K562 (cell line): ENCODE data around the gene FAM83E. TPM values are rescaled to one million over a fixed set of nuclear protein-coding genes. Genes with fewer than 3 reads are reported as not detected.

ENCODE experiments used
- BDP1 ChIP-seq: IDR thresholded peaks from 3 replicates; pipeline ENCODE4 v1.6.1; 2011; ENCODE audit not compliant: insufficient read length, insufficient read depth
- CHD4 ChIP-seq: fragments of 200-600 bp; sonication (generic); IDR thresholded peaks from 3 replicates; pipeline ENCODE4 v1.6.1; 2012; ENCODE audit warnings: low read depth, mild to moderate bottlenecking, mixed read lengths, low read length, inconsistent platforms; ENCODE audit not compliant: insufficient read depth, insufficient replicate concordance, poor library complexity, severe bottlenecking
- FOXJ3 ChIP-seq: sonication (generic); formaldehyde crosslinking; IDR thresholded peaks from 2 replicates; pipeline ENCODE4 v1.4.0; 2020; ENCODE audit warnings: mild to moderate bottlenecking, missing genetic modification reagents
- IRF2 ChIP-seq: sonication (generic); formaldehyde crosslinking; IDR thresholded peaks from 2 replicates; pipeline ENCODE4 v1.8.1; 2022; ENCODE audit warnings: mild to moderate bottlenecking, missing genetic modification reagents
- MAZ ChIP-seq, 2 experiments: fragments of 450-650 bp in 1 of 2; sonication (generic) in 1 of 2; formaldehyde crosslinking; IDR thresholded peaks in 1 of 2; conservative IDR thresholded peaks in 1 of 2; 2 replicates each; pipeline versions ENCODE4 v1.4.0 to v1.5.0; 2020; ENCODE audit warnings: mild to moderate bottlenecking in 1 of 2, missing genetic modification reagents in 1 of 2
- MYNN ChIP-seq, 2 experiments: sonication (generic); formaldehyde crosslinking in 1 of 2; IDR thresholded peaks; 2 replicates each; pipeline versions ENCODE4 v1.5.0 to v1.6.1; 2016 to 2020; ENCODE audit warnings: antibody characterized with exemption in 1 of 2, missing genetic modification reagents in 1 of 2
- NFRKB ChIP-seq: fragments of 450-650 bp; IDR thresholded peaks from 2 replicates; pipeline ENCODE4 v1.6.1; 2016; ENCODE audit warnings: low read depth
- RBFOX2 ChIP-seq: fragments of 200-400 bp; formaldehyde crosslinking; IDR thresholded peaks from 2 replicates; pipeline ENCODE4 v1.6.1; 2017; ENCODE audit warnings: low read depth, mild to moderate bottlenecking, low read length, moderate library complexity
- RBM25 ChIP-seq: fragments of 200-400 bp; formaldehyde crosslinking; IDR thresholded peaks from 2 replicates; pipeline ENCODE4 v1.6.1; 2018; ENCODE audit warnings: low read length, low read depth, moderate library complexity; ENCODE audit not compliant: severe bottlenecking
- TCF7L2 ChIP-seq: fragments of 150-350 bp; IDR thresholded peaks from 2 replicates; pipeline ENCODE4 v1.6.1; 2016; ENCODE audit warnings: low read depth, mild to moderate bottlenecking, low read length, moderate library complexity
- TFAM ChIP-seq: fragments of 250-450 bp; sonication (Bioruptor Pico); conservative IDR thresholded peaks from 2 replicates; pipeline ENCODE4 v1.5.0; 2021; ENCODE audit warnings: mild to moderate bottlenecking, moderate library complexity
- TOE1 ChIP-seq, 2 experiments: fragments of 450-650 bp in 1 of 2; sonication (generic) in 1 of 2; formaldehyde crosslinking in 1 of 2; IDR thresholded peaks; 2 replicates each; pipeline versions ENCODE4 v1.7.1 to v1.8.0; 2016 to 2022; ENCODE audit warnings: borderline replicate concordance in 2 of 2, mild to moderate bottlenecking in 2 of 2, antibody characterized with exemption in 1 of 2, inconsistent platforms in 1 of 2, low read depth in 1 of 2, missing genetic modification reagents in 1 of 2, moderate library complexity in 1 of 2
- YBX1 ChIP-seq: fragments of 450-650 bp; IDR thresholded peaks from 2 replicates; pipeline ENCODE4 v1.7.1; 2016; ENCODE audit warnings: mild to moderate bottlenecking
- ZNF121 ChIP-seq: sonication (generic); formaldehyde crosslinking; conservative IDR thresholded peaks from 2 replicates; pipeline ENCODE4 v1.8.0; 2022; ENCODE audit warnings: missing genetic modification reagents
- ZNF212 ChIP-seq: fragments of 450-650 bp; formaldehyde crosslinking; IDR thresholded peaks from 2 replicates; pipeline ENCODE4 v1.4.0; 2020; ENCODE audit warnings: mild to moderate bottlenecking
- ZNF57 ChIP-seq: fragments of 450-650 bp; formaldehyde crosslinking; IDR thresholded peaks from 2 replicates; pipeline ENCODE4 v1.4.0; 2020; ENCODE audit warnings: mild to moderate bottlenecking, moderate library complexity
- polyA plus RNA-seq, 8 experiments: library from polyadenylated mRNA; depleted of rRNA in 4 of 8; stranded (reverse) in 5 of 8; unstranded in 3 of 8; fragments of >200 nt; fragmentation: Nextera tagmentation in 2 of 8; fragmentation: Illumina TruSeq in 1 of 8; extraction: Ambion mirVana in 2 of 8; extraction: Trizol in 1 of 8; gene quantifications; 2 replicates each; pipeline versions ENCODE4 v1.2.1 to v1.2.3, GENCODE V29; 2011 to 2014; ENCODE audit warnings: inconsistent platforms in 1 of 8, missing spikeins in 1 of 8
- total RNA-seq, 7 experiments: library from RNA; depleted of rRNA in 6 of 7; stranded (reverse); fragments of >200 nt in 6 of 7; fragmentation: Illumina TruSeq in 2 of 7; extraction: Trizol in 2 of 7; gene quantifications; 2 replicates each; pipeline versions ENCODE4 v1.2.1 to v1.2.3, GENCODE V29; 2011 to 2021; ENCODE audit warnings: low replicate concordance in 1 of 7
- TF ChIP-seq, protein P1 (sequence below): fragments of 450-650 bp; IDR thresholded peaks from 2 replicates; pipeline ENCODE4 v1.6.1; 2016; ENCODE audit warnings: borderline replicate concordance
- TF ChIP-seq, protein P2 (sequence below): IDR thresholded peaks from 3 replicates; pipeline ENCODE4 v1.6.1; 2011; ENCODE audit warnings: borderline replicate concordance, mild to moderate bottlenecking, moderate library complexity; ENCODE audit not compliant: insufficient read length; ENCODE audit errors: extremely low read depth
- TF ChIP-seq, protein P3 (sequence below): sonication (generic); formaldehyde crosslinking; IDR thresholded peaks from 2 replicates; pipeline ENCODE4 v1.8.1; 2023; ENCODE audit warnings: mild to moderate bottlenecking, missing genetic modification reagents
- TF ChIP-seq, protein P4 (sequence below): IDR thresholded peaks from 2 replicates; pipeline ENCODE4 v1.6.1; 2016; ENCODE audit warnings: missing genetic modification characterization, missing compliant biosample characterization

The FAM83E gene
- total and polyA plus RNA-seq, 9 of the 15 experiments (the other 6 are each of a cell fraction or from before 2014, with no cell fraction given) = 0.15 to 0.87 (median 0.29) TPM; not detected in 4

DNA sequence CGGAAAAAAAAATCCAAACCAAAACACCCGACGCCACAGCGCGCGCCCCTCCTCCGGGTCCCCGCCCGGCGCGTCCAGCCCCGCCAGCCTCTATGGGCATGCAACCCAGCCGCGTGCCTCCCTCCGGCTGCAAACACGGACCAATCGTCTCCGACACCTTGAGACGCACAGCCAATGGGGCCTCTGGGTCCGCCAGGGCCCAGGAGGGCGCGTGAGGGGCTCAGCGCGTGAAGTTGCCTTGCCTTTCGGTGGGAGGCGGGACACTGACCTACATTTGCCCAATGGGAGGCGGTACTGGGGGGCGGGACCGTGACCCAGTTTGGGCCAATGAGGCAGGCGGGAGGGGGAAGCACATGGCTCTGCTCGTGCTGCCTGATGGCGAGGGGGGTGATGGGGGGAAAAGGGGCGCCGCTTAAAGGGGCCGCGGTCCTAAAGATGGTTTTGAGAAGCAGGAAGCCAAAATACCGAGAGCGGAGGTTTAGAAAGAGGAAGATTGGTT is 22.6 kb upstream of the FAM83E start (continued):
- TF ChIP-seq, protein P1, sequence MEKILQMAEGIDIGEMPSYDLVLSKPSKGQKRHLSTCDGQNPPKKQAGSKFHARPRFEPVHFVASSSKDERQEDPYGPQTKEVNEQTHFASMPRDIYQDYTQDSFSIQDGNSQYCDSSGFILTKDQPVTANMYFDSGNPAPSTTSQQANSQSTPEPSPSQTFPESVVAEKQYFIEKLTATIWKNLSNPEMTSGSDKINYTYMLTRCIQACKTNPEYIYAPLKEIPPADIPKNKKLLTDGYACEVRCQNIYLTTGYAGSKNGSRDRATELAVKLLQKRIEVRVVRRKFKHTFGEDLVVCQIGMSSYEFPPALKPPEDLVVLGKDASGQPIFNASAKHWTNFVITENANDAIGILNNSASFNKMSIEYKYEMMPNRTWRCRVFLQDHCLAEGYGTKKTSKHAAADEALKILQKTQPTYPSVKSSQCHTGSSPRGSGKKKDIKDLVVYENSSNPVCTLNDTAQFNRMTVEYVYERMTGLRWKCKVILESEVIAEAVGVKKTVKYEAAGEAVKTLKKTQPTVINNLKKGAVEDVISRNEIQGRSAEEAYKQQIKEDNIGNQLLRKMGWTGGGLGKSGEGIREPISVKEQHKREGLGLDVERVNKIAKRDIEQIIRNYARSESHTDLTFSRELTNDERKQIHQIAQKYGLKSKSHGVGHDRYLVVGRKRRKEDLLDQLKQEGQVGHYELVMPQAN = peak; percentile 84; the same call in 1 of the 2 replicates
- TF ChIP-seq ZNF57 (CRISPR knock-in tag) (no peak), RBM25 (peak; percentile 90), TCF7L2 (no peak; the same call in 1 of the 2 replicates), TFAM (no peak), BDP1 (no peak), FOXJ3 (CRISPR knock-in tag) (no peak), YBX1 (no peak), TOE1 (IDR thresholded peaks at IDR 0.05; ENCODE audit: borderline replicate concordance) (peak; percentile 92), TOE1 (CRISPR knock-in tag; IDR thresholded peaks at IDR 0.05; ENCODE audit: borderline replicate concordance, low read depth) (no peak), MAZ (CRISPR knock-in tag; conservative IDR thresholded peaks at IDR 0.05 in 1 of 2, IDR thresholded peaks at IDR 0.05 in 1 of 2) (peak; percentile 93 to 96), IRF2 (CRISPR knock-in tag) (no peak), ZNF121 (CRISPR knock-in tag) (no peak), RBFOX2 (peak; percentile 65), ZNF212 (CRISPR knock-in tag) (no peak), CHD4 (no peak), MYNN (IDR thresholded peaks at IDR 0.05) (0 out of 2 replicates have a peak, but pooled peaks have one; percentile 15), MYNN (CRISPR knock-in tag; IDR thresholded peaks at IDR 0.05) (no peak), NFRKB (no peak)
- TF ChIP-seq, protein P2, sequence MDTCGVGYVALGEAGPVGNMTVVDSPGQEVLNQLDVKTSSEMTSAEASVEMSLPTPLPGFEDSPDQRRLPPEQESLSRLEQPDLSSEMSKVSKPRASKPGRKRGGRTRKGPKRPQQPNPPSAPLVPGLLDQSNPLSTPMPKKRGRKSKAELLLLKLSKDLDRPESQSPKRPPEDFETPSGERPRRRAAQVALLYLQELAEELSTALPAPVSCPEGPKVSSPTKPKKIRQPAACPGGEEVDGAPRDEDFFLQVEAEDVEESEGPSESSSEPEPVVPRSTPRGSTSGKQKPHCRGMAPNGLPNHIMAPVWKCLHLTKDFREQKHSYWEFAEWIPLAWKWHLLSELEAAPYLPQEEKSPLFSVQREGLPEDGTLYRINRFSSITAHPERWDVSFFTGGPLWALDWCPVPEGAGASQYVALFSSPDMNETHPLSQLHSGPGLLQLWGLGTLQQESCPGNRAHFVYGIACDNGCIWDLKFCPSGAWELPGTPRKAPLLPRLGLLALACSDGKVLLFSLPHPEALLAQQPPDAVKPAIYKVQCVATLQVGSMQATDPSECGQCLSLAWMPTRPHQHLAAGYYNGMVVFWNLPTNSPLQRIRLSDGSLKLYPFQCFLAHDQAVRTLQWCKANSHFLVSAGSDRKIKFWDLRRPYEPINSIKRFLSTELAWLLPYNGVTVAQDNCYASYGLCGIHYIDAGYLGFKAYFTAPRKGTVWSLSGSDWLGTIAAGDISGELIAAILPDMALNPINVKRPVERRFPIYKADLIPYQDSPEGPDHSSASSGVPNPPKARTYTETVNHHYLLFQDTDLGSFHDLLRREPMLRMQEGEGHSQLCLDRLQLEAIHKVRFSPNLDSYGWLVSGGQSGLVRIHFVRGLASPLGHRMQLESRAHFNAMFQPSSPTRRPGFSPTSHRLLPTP = no peak
- TF ChIP-seq, protein P3, sequence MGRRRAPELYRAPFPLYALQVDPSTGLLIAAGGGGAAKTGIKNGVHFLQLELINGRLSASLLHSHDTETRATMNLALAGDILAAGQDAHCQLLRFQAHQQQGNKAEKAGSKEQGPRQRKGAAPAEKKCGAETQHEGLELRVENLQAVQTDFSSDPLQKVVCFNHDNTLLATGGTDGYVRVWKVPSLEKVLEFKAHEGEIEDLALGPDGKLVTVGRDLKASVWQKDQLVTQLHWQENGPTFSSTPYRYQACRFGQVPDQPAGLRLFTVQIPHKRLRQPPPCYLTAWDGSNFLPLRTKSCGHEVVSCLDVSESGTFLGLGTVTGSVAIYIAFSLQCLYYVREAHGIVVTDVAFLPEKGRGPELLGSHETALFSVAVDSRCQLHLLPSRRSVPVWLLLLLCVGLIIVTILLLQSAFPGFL (CRISPR knock-in tag) = no peak
- TF ChIP-seq, protein P4, sequence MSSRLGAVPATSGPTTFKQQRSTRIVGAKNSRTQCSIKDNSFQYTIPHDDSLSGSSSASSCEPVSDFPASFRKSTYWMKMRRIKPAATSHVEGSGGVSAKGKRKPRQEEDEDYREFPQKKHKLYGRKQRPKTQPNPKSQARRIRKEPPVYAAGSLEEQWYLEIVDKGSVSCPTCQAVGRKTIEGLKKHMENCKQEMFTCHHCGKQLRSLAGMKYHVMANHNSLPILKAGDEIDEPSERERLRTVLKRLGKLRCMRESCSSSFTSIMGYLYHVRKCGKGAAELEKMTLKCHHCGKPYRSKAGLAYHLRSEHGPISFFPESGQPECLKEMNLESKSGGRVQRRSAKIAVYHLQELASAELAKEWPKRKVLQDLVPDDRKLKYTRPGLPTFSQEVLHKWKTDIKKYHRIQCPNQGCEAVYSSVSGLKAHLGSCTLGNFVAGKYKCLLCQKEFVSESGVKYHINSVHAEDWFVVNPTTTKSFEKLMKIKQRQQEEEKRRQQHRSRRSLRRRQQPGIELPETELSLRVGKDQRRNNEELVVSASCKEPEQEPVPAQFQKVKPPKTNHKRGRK = no peak
